KMS-11 (cell line): Measurements from ENCODE around the gene ASF1B.

Experiments
- H2AFZ ChIP-seq: fragments of 200-600 bp; sonication (generic); 2 replicates; pipeline ENCODE4 v1.6.1; 2016; ENCODE audit warnings: antibody characterized with exemption, mixed run types, low read depth
- H3K27ac ChIP-seq: fragments of 200-600 bp; sonication (generic); 2 replicates; pipeline ENCODE4 v1.6.1; 2016; ENCODE audit warnings: mild to moderate bottlenecking, mixed run types
- H3K27me3 ChIP-seq: fragments of 200-600 bp; sonication (generic); 2 replicates; pipeline ENCODE4 v1.6.1; 2017; ENCODE audit warnings: mild to moderate bottlenecking, low read depth, mixed run types, moderate library complexity; ENCODE audit not compliant: insufficient read depth
- H3K36me3 ChIP-seq: fragments of 200-600 bp; sonication (generic); 2 replicates; pipeline ENCODE4 v1.6.1; 2017; ENCODE audit warnings: mild to moderate bottlenecking, mixed run types; ENCODE audit not compliant: insufficient read depth
- H3K4me1 ChIP-seq: fragments of 200-600 bp; sonication (generic); 2 replicates; pipeline ENCODE4 v1.6.1; 2016; ENCODE audit warnings: mild to moderate bottlenecking, low read depth, mixed run types; ENCODE audit not compliant: poor library complexity, severe bottlenecking
- H3K4me2 ChIP-seq: fragments of 200-600 bp; sonication (generic); 2 replicates; pipeline ENCODE4 v1.7.0; 2016; ENCODE audit warnings: mild to moderate bottlenecking, mixed run types
- H3K4me3 ChIP-seq: fragments of 200-600 bp; sonication (generic); IDR thresholded peaks from 2 replicates; pipeline ENCODE4 v1.6.1; 2017; ENCODE audit warnings: low read depth, low read length, mixed read lengths; ENCODE audit not compliant: insufficient read depth
- H3K79me2 ChIP-seq: fragments of 200-600 bp; sonication (generic); 2 replicates; pipeline ENCODE4 v1.6.1; 2016; ENCODE audit warnings: low read depth, mixed run types; ENCODE audit not compliant: insufficient read depth
- H3K9ac ChIP-seq: fragments of 200-600 bp; sonication (generic); 2 replicates; pipeline ENCODE4 v1.6.1; 2016; ENCODE audit warnings: mild to moderate bottlenecking, mixed run types
- H4K20me1 ChIP-seq: fragments of 200-600 bp; sonication (generic); 2 replicates; pipeline ENCODE4 v1.6.1; 2016; ENCODE audit warnings: mild to moderate bottlenecking, mixed run types; ENCODE audit not compliant: insufficient read depth
- CTCF ChIP-seq: fragments of 200-600 bp; sonication (generic); conservative IDR thresholded peaks from 2 replicates; pipeline ENCODE4 v1.6.1; 2017; ENCODE audit warnings: low read depth, mild to moderate bottlenecking, antibody characterized with exemption, low read length, moderate library complexity, mixed read lengths

Gene ASF1B

GRCh38 chr19:14122924-14123323 is 13.5 kb downstream of the ASF1B start:
- no peak overlapping the region for H3K9ac ChIP-seq
- no peak overlapping the region for H2AFZ ChIP-seq
- H3K27ac ChIP-seq, result no peak overlapping the region
- TF ChIP-seq CTCF, result no peak
- H3K79me2 ChIP-seq, result no peaks in the 10 kb centered on the region
- H3K4me3 ChIP-seq, result no peak overlapping the region
- peaks cover 13% of the 10 kb centered on the region for H3K4me1 ChIP-seq
- H3K36me3 ChIP-seq, result no peaks in the 10 kb centered on the region
- H3K27me3 ChIP-seq, result no peaks in the 10 kb centered on the region
- H3K4me2 ChIP-seq, result no peak overlapping the region
- H4K20me1 ChIP-seq, result no peaks in the 10 kb centered on the region

GRCh38 chr19:14120497-14120780 is 15.9 kb downstream of the ASF1B start:
- Histone ChIP-seq H3K27ac (no peak overlapping the region), H3K27me3 (no peaks in the 10 kb centered on the region)
- no peak for TF ChIP-seq CTCF

GRCh38 chr19:14119644-14120496 is 16.5 kb downstream of the ASF1B start:
- Histone ChIP-seq H3K27ac (no peak overlapping the region), H3K4me1 (peaks cover 10% of the 10 kb centered on the region), H3K27me3 (no peaks in the 10 kb centered on the region), H3K9ac (no peak overlapping the region), H2AFZ (no peak overlapping the region), H3K79me2 (no peaks in the 10 kb centered on the region; the same call in 1 of the 2 replicates), H3K4me2 (no peak overlapping the region), H3K4me3 (no peak overlapping the region), H4K20me1 (no peaks in the 10 kb centered on the region), H3K36me3 (no peaks in the 10 kb centered on the region)
- TF ChIP-seq CTCF, result no peak

More at GRCh38 chr19:14120497-14120780, 15.9 kb downstream of the ASF1B start:
- H3K36me3 ChIP-seq, result no peaks in the 10 kb centered on the region
- H2AFZ ChIP-seq, result no peak overlapping the region
- no peak overlapping the region for H3K4me2 ChIP-seq
- H3K4me3 ChIP-seq, result no peak overlapping the region
- peaks cover 10% of the 10 kb centered on the region for H3K4me1 ChIP-seq
- no peaks in the 10 kb centered on the region; the same call in 1 of the 2 replicates for H3K79me2 ChIP-seq
- H3K9ac ChIP-seq, result no peak overlapping the region
- no peaks in the 10 kb centered on the region for H4K20me1 ChIP-seq

GRCh38 chr19:14119146-14119545 is 17.2 kb downstream of the ASF1B start:
- H3K4me2 ChIP-seq, result no peak overlapping the region; the same call in 1 of the 2 replicates
- H4K20me1 ChIP-seq, result no peaks in the 10 kb centered on the region
- H3K79me2 ChIP-seq, result no peaks in the 10 kb centered on the region; the same call in 1 of the 2 replicates
- no peaks in the 10 kb centered on the region for H3K36me3 ChIP-seq
- no peak overlapping the region for H2AFZ ChIP-seq
- peaks cover 10% of the 10 kb centered on the region for H3K4me1 ChIP-seq
- H3K4me3 ChIP-seq, result no peak overlapping the region
- no peak overlapping the region for H3K27ac ChIP-seq
- H3K27me3 ChIP-seq, result no peaks in the 10 kb centered on the region
- TF ChIP-seq CTCF, result no peak
- H3K9ac ChIP-seq, result no peak overlapping the region
